Raji (cell line): ENCODE measurements around the gene TJP1.

ENCODE experiments used
- POLR2A ChIP-seq: IDR thresholded peaks from 2 replicates; pipeline ENCODE4 v1.6.1; 2011; ENCODE audit warnings: low read depth, low read length, control low read depth; ENCODE audit not compliant: insufficient read depth

TJP1 gene

GRCh38 chr15:29749365-29750086, 72.7 kb downstream of the TJP1 start:
- TF ChIP-seq POLR2A: no peak

GRCh38 chr15:29747837-29748417, 74.3 kb downstream of the TJP1 start:
- no peak for TF ChIP-seq POLR2A

- no peak for TF ChIP-seq POLR2A
Observed at GRCh38 chr15:29743475-29743874, 78.8 kb downstream of the TJP1 start.

GRCh38 chr15:29740692-29741311, 81.5 kb downstream of the TJP1 start:
- TF ChIP-seq POLR2A: no peak

- TF ChIP-seq POLR2A: no peak
Observed at GRCh38 chr15:29736744-29737020, 85.6 kb downstream of the TJP1 start.

- TF ChIP-seq POLR2A: no peak
Observed at GRCh38 chr15:29736012-29736743, 86.1 kb downstream of the TJP1 start.

GRCh38 chr15:29734917-29735572, 87.2 kb downstream of the TJP1 start:
- no peak for TF ChIP-seq POLR2A

GRCh38 chr15:29731865-29732264, 90.4 kb downstream of the TJP1 start:
- TF ChIP-seq POLR2A: no peak

GRCh38 chr15:29728418-29728817, 93.8 kb downstream of the TJP1 start:
- no peak for TF ChIP-seq POLR2A

GRCh38 chr15:29727871-29728270, 94.4 kb downstream of the TJP1 start:
- no peak for TF ChIP-seq POLR2A

GRCh38 chr15:29726553-29726952, 95.7 kb downstream of the TJP1 start:
- no peak for TF ChIP-seq POLR2A

- no peak for TF ChIP-seq POLR2A
Observed at GRCh38 chr15:29724026-29724425, 98.2 kb downstream of the TJP1 start.

GRCh38 chr15:29713784-29714183, 108.5 kb downstream of the TJP1 start:
- no peak for TF ChIP-seq POLR2A

- TF ChIP-seq POLR2A: no peak
Observed at GRCh38 chr15:29712149-29712885, 110.0 kb downstream of the TJP1 start.

- TF ChIP-seq POLR2A: no peak
Observed at GRCh38 chr15:29711531-29711930, 110.7 kb downstream of the TJP1 start.
